H1 (cell line): Measurements from ENCODE around the gene PDZD8.

Source experiments
- EP300 ChIP-seq, 2 experiments: IDR thresholded peaks; 1 replicate in 1 of 2; 2 replicates in 1 of 2; pipeline ENCODE4 v1.6.1; 2011 to 2012; ENCODE audit warnings: low read depth in 2 of 2, low read length in 2 of 2, mild to moderate bottlenecking in 2 of 2, borderline replicate concordance in 1 of 2, inconsistent platforms in 1 of 2, moderate library complexity in 1 of 2
- EZH2 ChIP-seq: fragments of 200-600 bp; sonication (generic); IDR thresholded peaks from 2 replicates; pipeline ENCODE4 v1.7.1; 2012; ENCODE audit warnings: low read depth, mild to moderate bottlenecking, moderate library complexity, low read length, inconsistent platforms; ENCODE audit not compliant: severe bottlenecking
- GABPA ChIP-seq: IDR thresholded peaks from 2 replicates; pipeline ENCODE4 v1.6.1; 2011; ENCODE audit warnings: mild to moderate bottlenecking, low read length, moderate library complexity, borderline replicate concordance; ENCODE audit not compliant: insufficient read depth
- POLR2A ChIP-seq, 2 experiments: IDR thresholded peaks; 1 replicate in 1 of 2; 2 replicates in 1 of 2; pipeline ENCODE4 v1.6.1; 2011; ENCODE audit warnings: low read depth in 2 of 2, low read length in 2 of 2, mild to moderate bottlenecking in 2 of 2; ENCODE audit errors: control extremely low read depth in 1 of 2
- POLR2AphosphoS5 ChIP-seq: IDR thresholded peaks from 2 replicates; pipeline ENCODE4 v1.6.1; 2011; ENCODE audit warnings: low read depth, low read length
- RAD21 ChIP-seq, 2 experiments: IDR thresholded peaks in 1 of 2; conservative IDR thresholded peaks in 1 of 2; 2 replicates each; pipeline ENCODE4 v1.6.1; 2011; ENCODE audit warnings: low read depth in 2 of 2, low read length in 2 of 2, improper control_type of control experiment in 1 of 2, inconsistent platforms in 1 of 2, mild to moderate bottlenecking in 1 of 2, moderate library complexity in 1 of 2
- TF ChIP-seq, protein P1 (sequence below), 3 experiments: IDR thresholded peaks; 1 replicate in 2 of 3; 2 replicates in 1 of 3; pipeline versions ENCODE4 v1.5.1 to v1.6.1; 2011; ENCODE audit warnings: low read length in 3 of 3, mild to moderate bottlenecking in 3 of 3, inconsistent platforms in 2 of 3, low read depth in 1 of 3, moderate library complexity in 1 of 3; ENCODE audit not compliant: insufficient read depth in 1 of 3; ENCODE audit errors: control extremely low read depth in 1 of 3
- TF ChIP-seq, protein P2 (sequence below): IDR thresholded peaks from 2 replicates; pipeline ENCODE4 v1.6.1; 2012; ENCODE audit warnings: low read length, inconsistent platforms

DNA sequence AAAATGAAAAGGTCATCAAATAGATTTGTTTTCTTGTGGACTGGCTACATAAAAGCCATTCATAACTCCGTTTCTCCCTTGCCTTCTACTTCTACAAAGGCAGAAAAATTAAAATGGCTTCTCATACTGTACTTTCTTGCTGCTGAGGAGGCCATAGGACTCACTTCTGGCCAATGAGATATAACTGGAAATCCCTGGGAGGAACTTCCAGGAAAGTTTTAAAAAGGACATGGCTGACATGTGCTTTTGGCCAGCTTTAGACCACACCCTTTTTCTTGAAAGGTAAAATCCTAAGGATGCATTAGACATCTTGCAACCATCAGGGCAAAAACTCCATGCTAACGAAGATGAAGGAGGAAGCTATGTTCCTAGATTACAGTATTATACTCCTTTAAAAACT lies 58.5 kb downstream of the PDZD8 start:
- no peak for TF ChIP-seq POLR2A (IDR thresholded peaks at IDR 0.05; ENCODE audit: control extremely low read depth in 1 of 2, low read depth in 2 of 2, low read length in 2 of 2)
- TF ChIP-seq, protein P1, sequence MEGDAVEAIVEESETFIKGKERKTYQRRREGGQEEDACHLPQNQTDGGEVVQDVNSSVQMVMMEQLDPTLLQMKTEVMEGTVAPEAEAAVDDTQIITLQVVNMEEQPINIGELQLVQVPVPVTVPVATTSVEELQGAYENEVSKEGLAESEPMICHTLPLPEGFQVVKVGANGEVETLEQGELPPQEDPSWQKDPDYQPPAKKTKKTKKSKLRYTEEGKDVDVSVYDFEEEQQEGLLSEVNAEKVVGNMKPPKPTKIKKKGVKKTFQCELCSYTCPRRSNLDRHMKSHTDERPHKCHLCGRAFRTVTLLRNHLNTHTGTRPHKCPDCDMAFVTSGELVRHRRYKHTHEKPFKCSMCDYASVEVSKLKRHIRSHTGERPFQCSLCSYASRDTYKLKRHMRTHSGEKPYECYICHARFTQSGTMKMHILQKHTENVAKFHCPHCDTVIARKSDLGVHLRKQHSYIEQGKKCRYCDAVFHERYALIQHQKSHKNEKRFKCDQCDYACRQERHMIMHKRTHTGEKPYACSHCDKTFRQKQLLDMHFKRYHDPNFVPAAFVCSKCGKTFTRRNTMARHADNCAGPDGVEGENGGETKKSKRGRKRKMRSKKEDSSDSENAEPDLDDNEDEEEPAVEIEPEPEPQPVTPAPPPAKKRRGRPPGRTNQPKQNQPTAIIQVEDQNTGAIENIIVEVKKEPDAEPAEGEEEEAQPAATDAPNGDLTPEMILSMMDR (IDR thresholded peaks at IDR 0.05; ENCODE audit: control extremely low read depth in 1 of 3, insufficient read depth in 1 of 3, low read depth in 1 of 3, low read length in 3 of 3) = no peak
- TF ChIP-seq EP300 (IDR thresholded peaks at IDR 0.05; ENCODE audit: borderline replicate concordance in 1 of 2, low read depth in 2 of 2, low read length in 2 of 2) = no peak
- TF ChIP-seq, protein P2, sequence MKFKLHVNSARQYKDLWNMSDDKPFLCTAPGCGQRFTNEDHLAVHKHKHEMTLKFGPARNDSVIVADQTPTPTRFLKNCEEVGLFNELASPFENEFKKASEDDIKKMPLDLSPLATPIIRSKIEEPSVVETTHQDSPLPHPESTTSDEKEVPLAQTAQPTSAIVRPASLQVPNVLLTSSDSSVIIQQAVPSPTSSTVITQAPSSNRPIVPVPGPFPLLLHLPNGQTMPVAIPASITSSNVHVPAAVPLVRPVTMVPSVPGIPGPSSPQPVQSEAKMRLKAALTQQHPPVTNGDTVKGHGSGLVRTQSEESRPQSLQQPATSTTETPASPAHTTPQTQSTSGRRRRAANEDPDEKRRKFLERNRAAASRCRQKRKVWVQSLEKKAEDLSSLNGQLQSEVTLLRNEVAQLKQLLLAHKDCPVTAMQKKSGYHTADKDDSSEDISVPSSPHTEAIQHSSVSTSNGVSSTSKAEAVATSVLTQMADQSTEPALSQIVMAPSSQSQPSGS = no peak
- no peak for TF ChIP-seq EZH2
- TF ChIP-seq RAD21 (IDR thresholded peaks at IDR 0.05 in 1 of 2, conservative IDR thresholded peaks at IDR 0.05 in 1 of 2; ENCODE audit: low read depth in 2 of 2, low read length in 2 of 2) = no peak
- no peak for TF ChIP-seq POLR2AphosphoS5
- TF ChIP-seq GABPA = no peak
